Keratinocyte (primary cell): ENCODE results near the gene STARD3. TPM values are rescaled to one million over a fixed set of nuclear protein-coding genes. Genes with fewer than 3 reads are reported as not detected.

ENCODE experiments used
- DNase-seq: peaks from one replicate; pipeline ENCODE4 v3.0.0-alpha.2; 2011; ENCODE audit warnings: low read depth, missing footprints, low spot score
- FAIRE-seq: peaks from 2 replicates; lab custom pipeline; 2011; peaks lifted over from hg19 to GRCh38; lab: Jason Lieb, UNC
- H2AFZ ChIP-seq: 2 replicates; pipeline ENCODE4 v1.6.0; 2012; ENCODE audit warnings: low read length, control low read depth, inconsistent platforms; ENCODE audit not compliant: control insufficient read depth
- H3K27ac ChIP-seq: 2 replicates; pipeline ENCODE4 v1.5.1; 2011; ENCODE audit warnings: low read length; ENCODE audit not compliant: control insufficient read depth, insufficient read depth
- H3K27me3 ChIP-seq: 3 replicates; pipeline ENCODE4 v1.6.0; 2011; ENCODE audit warnings: low read length; ENCODE audit not compliant: control insufficient read depth, insufficient read depth; ENCODE audit errors: extremely low read depth
- H3K36me3 ChIP-seq, 2 experiments: 2 replicates in 1 of 2; 3 replicates in 1 of 2; pipeline ENCODE4 v1.5.1; 2011; ENCODE audit warnings: low read length in 2 of 2, mild to moderate bottlenecking in 1 of 2; ENCODE audit not compliant: control insufficient read depth in 2 of 2, insufficient read depth in 2 of 2; ENCODE audit errors: extremely low read depth in 1 of 2
- H3K4me1 ChIP-seq: 3 replicates; pipeline ENCODE4 v1.5.1; 2011; ENCODE audit warnings: low read length; ENCODE audit not compliant: control insufficient read depth, insufficient read depth; ENCODE audit errors: extremely low read depth
- H3K4me2 ChIP-seq: 3 replicates; pipeline ENCODE4 v1.6.0; 2011; ENCODE audit warnings: low read depth, low read length; ENCODE audit not compliant: control insufficient read depth, insufficient read depth; ENCODE audit errors: extremely low read depth
- H3K4me3 ChIP-seq, 3 experiments: fragments of 200-600 bp in 1 of 3; sonication (generic) in 1 of 3; 2 replicates in 2 of 3; 3 replicates in 1 of 3; pipeline ENCODE4 v1.5.1; 2011 to 2016; ENCODE audit warnings: low read length in 3 of 3, mild to moderate bottlenecking in 3 of 3, control low read depth in 2 of 3, inconsistent platforms in 1 of 3, low read depth in 1 of 3, mixed read lengths in 1 of 3, mixed run types in 1 of 3, moderate library complexity in 1 of 3; ENCODE audit not compliant: control insufficient read depth in 2 of 3, insufficient read depth in 2 of 3; ENCODE audit errors: extremely low read depth in 1 of 3
- H3K79me2 ChIP-seq: 2 replicates; pipeline ENCODE4 v1.6.0; 2012; ENCODE audit warnings: low read length; ENCODE audit not compliant: control insufficient read depth, insufficient read depth
- H3K9ac ChIP-seq: 3 replicates; pipeline ENCODE4 v1.6.0; 2011; ENCODE audit warnings: low read length; ENCODE audit not compliant: control insufficient read depth, insufficient read depth; ENCODE audit errors: extremely low read depth
- H3K9me1 ChIP-seq: 3 replicates; pipeline ENCODE4 v1.6.0; 2011; ENCODE audit warnings: low read length; ENCODE audit not compliant: control insufficient read depth, insufficient read depth; ENCODE audit errors: extremely low read depth
- H3K9me3 ChIP-seq: 2 replicates; pipeline ENCODE4 v1.5.1; 2012; ENCODE audit warnings: low read depth, low read length; ENCODE audit not compliant: control insufficient read depth
- H4K20me1 ChIP-seq: 3 replicates; pipeline ENCODE4 v1.6.0; 2011; ENCODE audit warnings: low read length; ENCODE audit not compliant: control insufficient read depth, insufficient read depth; ENCODE audit errors: extremely low read depth
- CTCF ChIP-seq, 3 experiments: IDR thresholded peaks in 1 of 3; conservative IDR thresholded peaks in 1 of 3; optimal IDR thresholded peaks in 1 of 3; 2 replicates in 2 of 3; 3 replicates in 1 of 3; pipeline versions ENCODE3 to v1.5.1; 2011; ENCODE audit warnings: low read length in 3 of 3, mild to moderate bottlenecking in 3 of 3, moderate library complexity in 2 of 3, control low read depth in 1 of 3, inconsistent platforms in 1 of 3; ENCODE audit not compliant: insufficient read depth in 2 of 3; ENCODE audit errors: extremely low read depth in 1 of 3
- EZH2 ChIP-seq: IDR thresholded peaks from one replicate; pipeline ENCODE4 v1.6.1; 2012; ENCODE audit warnings: inconsistent platforms, mild to moderate bottlenecking, low read length, moderate library complexity
- dilution Hi-C: fragments of 300-500 bp; cut with MboI; formaldehyde crosslinking; loops from one replicate; pipeline ENCODE4 v1.7.0; 2020; ENCODE audit warnings: low sequenced_read_pairs; ENCODE audit not compliant: extremely low pct_ligation_motif_present
- polyA plus RNA-seq, 5 experiments: library from polyadenylated mRNA; depleted of rRNA in 3 of 5; stranded (reverse) in 3 of 5; stranded (forward) in 1 of 5; unstranded in 1 of 5; fragments of >200 nt; gene quantifications; 1 replicate in 1 of 5; 2 replicates in 3 of 5; 3 replicates in 1 of 5; pipeline versions ENCODE4 v1.2.1 to v1.2.3, GENCODE V29; 2011 to 2012; ENCODE audit warnings: missing spikeins in 2 of 5, low read depth in 1 of 5, low replicate concordance in 1 of 5

The STARD3 gene
- polyA plus RNA-seq, 1 donor (not counting 4 experiments of a cell fraction or from before 2014, with no cell fraction given): 29.0 TPM

GRCh38 chr17:39676198-39676819 lies 39.4 kb downstream of the STARD3 start:
- TF ChIP-seq CTCF (optimal IDR thresholded peaks at IDR 0.05 in 1 of 3, IDR thresholded peaks at IDR 0.05 in 1 of 3, conservative IDR thresholded peaks at IDR 0.05 in 1 of 3; ENCODE audit: extremely low read depth in 1 of 3, insufficient read depth in 2 of 3, low read length in 3 of 3): no peak
- no peak for TF ChIP-seq EZH2
- no peaks in the 10 kb centered on the region for H3K9me3 ChIP-seq
- DNase-seq: no peak
- no peaks in the 10 kb centered on the region for H3K4me1 ChIP-seq
- H3K36me3 ChIP-seq: no peaks in the 10 kb centered on the region
- H4K20me1 ChIP-seq: no peaks in the 10 kb centered on the region
- dilution Hi-C loops: no loop called here
- no peaks in the 10 kb centered on the region for H3K79me2 ChIP-seq
- no peak for FAIRE-seq
- no peak overlapping the region for H3K4me2 ChIP-seq
- H3K9ac ChIP-seq: no peak overlapping the region
- no peak overlapping the region for H2AFZ ChIP-seq
- peaks cover 5% of the 10 kb centered on the region for H3K27me3 ChIP-seq
- H3K9me1 ChIP-seq: no peaks in the 10 kb centered on the region
- no peak overlapping the region for H3K4me3 ChIP-seq
- no peak overlapping the region for H3K27ac ChIP-seq

DNA sequence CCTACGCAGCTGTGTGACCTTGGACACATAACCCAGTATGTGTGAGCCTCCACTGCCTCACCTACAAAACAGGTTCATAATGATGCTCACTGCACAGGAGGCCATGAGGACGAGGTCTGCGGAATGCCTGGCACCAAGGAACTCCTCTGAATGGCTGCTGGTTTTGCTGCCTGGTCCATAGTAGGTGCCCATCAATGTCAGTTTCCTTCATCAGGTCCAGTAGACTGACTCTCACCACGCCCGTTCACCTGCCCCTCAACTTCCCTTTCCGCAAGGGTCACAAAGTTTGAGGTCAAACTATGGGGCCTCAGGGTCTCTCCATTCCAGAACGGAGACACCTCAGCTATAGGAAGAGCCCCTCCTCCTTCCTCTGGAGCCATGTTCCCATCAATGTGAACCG lies 40.1 kb downstream of the STARD3 start:
- H3K4me1 ChIP-seq: no peaks in the 10 kb centered on the region
- no peak overlapping the region for H3K27ac ChIP-seq
- FAIRE-seq: no peak

More for the DNA sequence above, 40.1 kb downstream of the STARD3 start:
- Histone ChIP-seq H3K9ac (no peak overlapping the region), H3K27me3 (no peaks in the 10 kb centered on the region), H4K20me1 (no peaks in the 10 kb centered on the region), H3K9me3 (no peaks in the 10 kb centered on the region), H3K4me3 (no peak overlapping the region), H3K4me2 (no peak overlapping the region), H2AFZ (no peak overlapping the region), H3K36me3 (no peaks in the 10 kb centered on the region), H3K9me1 (no peaks in the 10 kb centered on the region), H3K79me2 (no peaks in the 10 kb centered on the region)
- no peak for DNase-seq
- dilution Hi-C loops: no loop called here
- no peak for TF ChIP-seq CTCF (optimal IDR thresholded peaks at IDR 0.05 in 1 of 3, IDR thresholded peaks at IDR 0.05 in 1 of 3, conservative IDR thresholded peaks at IDR 0.05 in 1 of 3; ENCODE audit: extremely low read depth in 1 of 3, insufficient read depth in 2 of 3, low read length in 3 of 3)
- TF ChIP-seq EZH2: no peak
